Measurements from ENCODE around the gene ABHD12. TPM values are rescaled to one million over a fixed set of nuclear protein-coding genes. Genes with fewer than 3 reads are reported as not detected.

ABHD12 gene
- total RNA-seq, 2 donors from 2014 or later: 20.7 to 40.6 TPM

DNA sequence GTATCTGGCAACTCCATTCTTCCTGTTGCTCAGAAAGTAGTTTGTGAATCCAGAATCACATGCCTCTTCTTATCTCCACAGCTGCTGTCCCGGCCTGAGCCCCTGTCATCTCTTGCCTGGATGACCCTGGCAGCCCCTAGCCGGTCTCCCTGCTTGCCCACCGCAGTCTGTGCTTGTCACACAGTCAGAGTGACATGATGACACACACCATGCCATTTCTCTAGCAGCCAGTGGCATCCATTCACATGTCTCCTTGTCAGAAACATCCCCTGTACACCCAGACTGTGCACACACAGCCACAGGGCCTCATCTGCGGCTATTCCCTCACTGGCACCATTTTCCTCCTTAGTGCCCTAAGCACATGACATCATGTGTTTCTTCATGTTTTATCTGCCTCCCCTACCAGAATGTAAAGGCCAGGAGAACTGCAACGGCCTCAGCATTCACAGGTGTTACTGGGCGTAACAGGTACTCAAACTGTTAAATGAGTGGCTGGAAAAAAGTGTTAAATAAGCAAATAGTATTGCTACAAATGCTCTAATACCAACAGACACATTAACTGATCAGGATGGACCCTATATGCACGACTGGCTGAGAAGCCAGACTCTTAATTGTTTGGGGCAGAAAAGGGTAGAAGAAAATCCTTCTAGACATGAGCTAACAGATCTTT is 9.6 kb downstream of the ABHD12 start:
- DNase-seq (ENCODE audit: low spot score): no peak
- TF ChIP-seq, protein P1, sequence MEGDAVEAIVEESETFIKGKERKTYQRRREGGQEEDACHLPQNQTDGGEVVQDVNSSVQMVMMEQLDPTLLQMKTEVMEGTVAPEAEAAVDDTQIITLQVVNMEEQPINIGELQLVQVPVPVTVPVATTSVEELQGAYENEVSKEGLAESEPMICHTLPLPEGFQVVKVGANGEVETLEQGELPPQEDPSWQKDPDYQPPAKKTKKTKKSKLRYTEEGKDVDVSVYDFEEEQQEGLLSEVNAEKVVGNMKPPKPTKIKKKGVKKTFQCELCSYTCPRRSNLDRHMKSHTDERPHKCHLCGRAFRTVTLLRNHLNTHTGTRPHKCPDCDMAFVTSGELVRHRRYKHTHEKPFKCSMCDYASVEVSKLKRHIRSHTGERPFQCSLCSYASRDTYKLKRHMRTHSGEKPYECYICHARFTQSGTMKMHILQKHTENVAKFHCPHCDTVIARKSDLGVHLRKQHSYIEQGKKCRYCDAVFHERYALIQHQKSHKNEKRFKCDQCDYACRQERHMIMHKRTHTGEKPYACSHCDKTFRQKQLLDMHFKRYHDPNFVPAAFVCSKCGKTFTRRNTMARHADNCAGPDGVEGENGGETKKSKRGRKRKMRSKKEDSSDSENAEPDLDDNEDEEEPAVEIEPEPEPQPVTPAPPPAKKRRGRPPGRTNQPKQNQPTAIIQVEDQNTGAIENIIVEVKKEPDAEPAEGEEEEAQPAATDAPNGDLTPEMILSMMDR (IDR thresholded peaks at IDR 0.05): no peak
- Histone ChIP-seq H3K4me3 (no peak overlapping the region), H3K27me3 (no peaks in the 10 kb centered on the region), H3K36me3 (no peaks in the 10 kb centered on the region), H3K27ac (no peak overlapping the region), H3K4me1 (peaks cover 0 to 20% of the 10 kb centered on the region in 2 donors), H3K9me3 (no peaks in the 10 kb centered on the region)

DNA sequence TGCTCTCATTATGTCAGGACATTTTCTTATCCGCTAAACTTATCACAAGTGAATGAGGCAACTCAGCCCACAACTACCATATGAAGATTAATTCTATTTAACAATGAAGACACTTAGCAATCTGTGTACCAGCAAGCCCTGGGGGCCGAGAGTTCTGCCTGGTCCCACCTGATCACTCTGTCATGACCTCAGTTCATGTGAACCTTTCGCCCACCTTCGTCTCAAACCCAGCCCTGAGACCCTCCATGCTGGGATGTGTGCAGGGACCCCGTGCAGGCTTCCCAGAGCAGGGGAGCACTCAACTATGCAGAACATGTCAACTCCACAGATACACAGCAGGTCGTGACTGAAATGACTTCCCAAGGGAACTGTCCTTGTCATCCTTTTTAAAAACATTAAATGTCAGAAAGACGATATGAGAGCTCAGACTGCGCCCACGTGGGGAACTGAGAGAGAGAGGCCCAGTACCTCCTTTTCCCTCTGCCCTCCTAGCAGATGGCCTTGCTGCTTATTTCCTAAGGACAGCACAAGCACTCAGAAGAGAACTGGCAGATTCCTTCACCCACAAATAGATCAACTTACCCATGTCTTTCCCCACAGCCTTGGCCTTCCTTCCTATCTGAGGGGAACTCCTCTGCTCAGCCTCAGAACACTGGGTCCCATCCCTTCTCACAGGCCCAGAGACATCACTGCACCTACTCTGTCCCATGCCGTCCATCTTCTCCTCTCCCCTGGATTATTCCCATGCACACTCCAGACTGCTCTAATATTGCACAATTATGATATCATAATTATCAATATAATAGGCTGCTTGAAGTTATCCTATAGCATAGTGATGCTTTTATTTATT is 11.5 kb downstream of the ABHD12 start:
- H3K27me3 ChIP-seq: no peaks in the 10 kb centered on the region
- no peak overlapping the region for H3K4me3 ChIP-seq
- H3K36me3 ChIP-seq: no peaks in the 10 kb centered on the region
- no peak for DNase-seq (ENCODE audit: low spot score)
- no peaks in the 10 kb centered on the region for H3K9me3 ChIP-seq
- H3K27ac ChIP-seq: no peak overlapping the region
- H3K4me1 ChIP-seq: peaks cover 0 to 20% of the 10 kb centered on the region in 2 donors
- TF ChIP-seq, protein P1 (IDR thresholded peaks at IDR 0.05): no peak

DNA sequence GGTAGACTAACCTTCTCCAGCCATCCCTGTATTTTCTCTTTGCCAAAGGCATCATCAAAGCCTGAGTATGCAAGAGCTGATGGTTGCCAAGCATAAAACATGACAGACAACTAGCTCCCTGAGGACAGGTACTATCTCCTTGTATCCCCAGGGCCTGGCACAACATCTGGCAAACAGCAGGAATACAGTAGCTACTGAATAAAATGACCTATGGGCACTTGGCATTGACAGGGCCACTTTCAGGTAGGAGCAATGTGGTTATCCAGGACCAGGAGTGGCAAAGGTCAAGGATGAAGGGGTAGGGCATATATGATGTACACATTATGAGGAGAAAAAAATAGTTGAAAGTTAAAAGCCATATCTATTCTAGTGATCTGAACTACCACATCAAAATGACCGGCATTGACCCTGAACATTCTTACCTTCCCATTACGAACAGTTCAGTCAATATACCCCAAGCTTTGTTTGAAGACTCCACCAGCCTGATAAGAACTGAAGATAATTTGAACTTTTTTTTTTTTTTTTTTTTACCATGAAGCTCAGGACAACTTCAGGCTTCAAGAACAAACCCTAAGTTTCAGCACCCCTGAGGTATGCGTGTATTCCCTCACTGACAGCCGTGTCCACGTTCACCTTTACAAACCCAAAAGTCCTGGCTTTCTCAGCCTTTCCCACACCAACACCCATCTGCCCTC is 12.3 kb downstream of the ABHD12 start:
- peaks cover 0 to 20% of the 10 kb centered on the region in 2 donors for H3K4me1 ChIP-seq
- no peaks in the 10 kb centered on the region for H3K36me3 ChIP-seq
- no peak overlapping the region for H3K4me3 ChIP-seq
- no peaks in the 10 kb centered on the region for H3K27me3 ChIP-seq
- TF ChIP-seq, protein P1 (IDR thresholded peaks at IDR 0.05): no peak
- no peak overlapping the region for H3K27ac ChIP-seq
- DNase-seq (ENCODE audit: low spot score): no peak
- H3K9me3 ChIP-seq: no peaks in the 10 kb centered on the region

DNA sequence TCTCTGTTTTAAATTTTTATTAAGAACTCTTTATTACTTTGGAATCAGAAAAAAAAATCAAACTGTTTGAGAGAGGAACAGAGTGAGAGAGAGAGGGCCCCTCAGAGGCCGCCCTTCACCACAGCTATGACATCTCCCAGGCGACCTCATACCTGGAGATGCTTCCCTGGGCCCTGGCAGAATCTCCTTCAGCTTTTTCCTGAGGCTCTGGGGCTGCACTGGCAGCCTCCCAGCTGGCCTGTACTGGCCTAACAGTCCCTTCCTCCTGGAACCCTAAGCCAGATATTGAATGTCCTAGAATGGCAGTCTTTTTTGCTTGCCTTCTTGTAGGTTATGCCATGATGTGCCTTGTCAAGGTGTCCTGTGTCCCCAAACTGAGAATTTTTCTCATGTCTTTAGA is 13.7 kb downstream of the ABHD12 start:
- H3K4me1 ChIP-seq: peaks cover 0 to 20% of the 10 kb centered on the region in 2 donors
- H3K9me3 ChIP-seq: no peaks in the 10 kb centered on the region
- TF ChIP-seq, protein P1 (IDR thresholded peaks at IDR 0.05): no peak
- no peaks in the 10 kb centered on the region for H3K36me3 ChIP-seq
- H3K4me3 ChIP-seq: no peak overlapping the region
- no peak overlapping the region for H3K27ac ChIP-seq
- H3K27me3 ChIP-seq: no peaks in the 10 kb centered on the region
- no peak for DNase-seq (ENCODE audit: low spot score)

DNA sequence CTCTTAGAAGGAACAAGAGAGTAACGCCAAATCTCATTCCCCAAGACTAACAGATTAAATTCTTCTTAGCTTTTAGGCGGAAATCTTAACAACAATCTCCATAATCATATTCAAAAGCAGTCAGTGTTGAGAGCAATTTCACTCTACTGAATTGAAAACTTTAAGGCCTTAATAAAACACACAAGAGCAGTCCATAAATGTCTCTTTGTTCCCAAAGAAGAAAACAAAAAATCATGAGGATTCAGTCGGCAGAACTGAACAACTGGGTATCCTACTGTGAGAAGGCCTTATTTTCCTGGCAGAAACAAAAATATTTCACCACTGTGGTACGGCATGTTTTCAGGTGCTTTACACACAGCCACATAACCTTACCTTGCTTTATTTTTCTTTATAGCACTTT is 14.4 kb downstream of the ABHD12 start:
- no peak overlapping the region for H3K4me3 ChIP-seq
- no peak for DNase-seq (ENCODE audit: low spot score)
- no peaks in the 10 kb centered on the region for H3K9me3 ChIP-seq
- H3K36me3 ChIP-seq: no peaks in the 10 kb centered on the region
- no peaks in the 10 kb centered on the region for H3K27me3 ChIP-seq
- H3K27ac ChIP-seq: no peak overlapping the region
- peaks cover 0 to 20% of the 10 kb centered on the region in 2 donors for H3K4me1 ChIP-seq
- TF ChIP-seq, protein P1 (IDR thresholded peaks at IDR 0.05): no peak
